Measurements from ENCODE around the gene ERC2.

The ERC2 gene

DNA sequence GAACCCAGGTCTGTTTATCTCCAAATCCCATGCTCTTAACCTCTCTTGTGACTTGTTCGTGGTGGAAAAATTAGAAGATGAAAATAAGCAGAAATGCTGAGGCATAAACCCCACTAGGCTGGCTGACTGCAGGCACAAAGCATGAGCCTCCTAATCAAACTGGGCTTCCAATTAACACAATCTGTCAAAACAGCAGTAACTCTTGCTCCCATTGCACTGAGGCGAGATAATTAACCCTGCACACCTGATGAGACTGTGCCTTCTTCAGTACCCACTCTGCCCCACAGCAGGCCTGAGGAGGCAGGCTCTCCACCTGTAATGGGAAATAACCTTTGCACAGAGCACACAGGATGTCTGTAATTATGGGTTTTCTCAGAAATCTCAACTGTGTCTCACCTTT is 696.8 kb downstream of the ERC2 start:
- Histone ChIP-seq H3K9ac (ENCODE audit: low read length) (no peak overlapping the region), H3K36me3 (ENCODE audit: insufficient read depth, low read length) (no peaks in the 10 kb centered on the region), H3K9me3 (ENCODE audit: low read length) (no peaks in the 10 kb centered on the region), H3K27ac (ENCODE audit: low read depth, low read length) (no peak overlapping the region), H3K27me3 (ENCODE audit: control insufficient read depth in 1 of 2, insufficient read depth in 2 of 2, low read length in 2 of 2) (no peaks in the 10 kb centered on the region), H3K4me1 (ENCODE audit: insufficient read depth, low read length) (no peaks in the 10 kb centered on the region), H3K4me3 (ENCODE audit: low read depth in 1 of 2, low read length in 2 of 2) (no peak overlapping the region)

DNA sequence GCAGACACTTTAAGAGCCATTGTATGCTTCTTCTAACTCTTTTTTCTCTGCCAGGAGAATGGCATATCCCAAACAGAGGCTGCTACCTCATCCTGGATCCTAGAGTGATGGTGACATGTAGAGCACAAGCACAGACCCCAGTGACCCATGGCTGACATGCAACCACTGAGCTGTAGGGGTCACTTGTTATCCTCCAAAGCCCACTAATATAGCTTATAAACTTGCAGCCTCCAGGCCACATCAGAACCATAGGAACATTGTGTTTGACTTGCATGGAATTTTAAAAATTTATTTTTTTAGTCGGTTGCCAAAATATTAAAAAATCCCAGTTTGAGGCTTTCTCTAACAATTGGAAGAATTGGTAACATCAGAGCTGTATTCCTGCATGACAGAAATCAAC is 698.2 kb downstream of the ERC2 start:
- Histone ChIP-seq H3K36me3 (ENCODE audit: insufficient read depth, low read length) (no peaks in the 10 kb centered on the region), H3K27me3 (ENCODE audit: control insufficient read depth in 1 of 2, insufficient read depth in 2 of 2, low read length in 2 of 2) (no peaks in the 10 kb centered on the region), H3K27ac (ENCODE audit: low read depth, low read length) (no peak overlapping the region), H3K4me3 (ENCODE audit: low read depth in 1 of 2, low read length in 2 of 2) (no peak overlapping the region), H3K9ac (ENCODE audit: low read length) (no peak overlapping the region), H3K9me3 (ENCODE audit: low read length) (no peaks in the 10 kb centered on the region), H3K4me1 (ENCODE audit: insufficient read depth, low read length) (no peaks in the 10 kb centered on the region)

DNA sequence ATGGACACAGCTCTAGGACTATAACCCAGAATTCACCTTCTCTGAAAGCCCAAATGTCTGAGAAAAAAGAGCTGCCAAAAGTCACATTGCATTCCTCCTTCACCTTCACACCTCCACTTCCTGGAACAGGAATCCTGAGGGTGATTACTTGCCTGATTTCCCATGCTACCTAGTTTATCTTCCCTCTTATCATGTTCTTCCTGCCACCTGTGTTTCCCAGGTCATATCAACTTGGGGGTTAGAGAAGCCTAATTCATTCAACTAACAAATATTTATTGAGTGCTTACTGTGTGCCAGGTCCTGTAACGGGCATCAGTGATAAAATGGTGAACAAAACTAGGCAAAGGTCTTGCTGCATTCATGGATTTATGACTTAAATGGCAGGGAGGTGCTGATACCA is 701.5 kb downstream of the ERC2 start:
- Histone ChIP-seq H3K4me1 (ENCODE audit: insufficient read depth, low read length) (no peaks in the 10 kb centered on the region), H3K27ac (ENCODE audit: low read depth, low read length) (no peak overlapping the region), H3K27me3 (ENCODE audit: control insufficient read depth in 1 of 2, insufficient read depth in 2 of 2, low read length in 2 of 2) (no peaks in the 10 kb centered on the region), H3K9ac (ENCODE audit: low read length) (no peak overlapping the region), H3K4me3 (ENCODE audit: low read depth in 1 of 2, low read length in 2 of 2) (no peak overlapping the region), H3K9me3 (ENCODE audit: low read length) (no peaks in the 10 kb centered on the region), H3K36me3 (ENCODE audit: insufficient read depth, low read length) (no peaks in the 10 kb centered on the region)

DNA sequence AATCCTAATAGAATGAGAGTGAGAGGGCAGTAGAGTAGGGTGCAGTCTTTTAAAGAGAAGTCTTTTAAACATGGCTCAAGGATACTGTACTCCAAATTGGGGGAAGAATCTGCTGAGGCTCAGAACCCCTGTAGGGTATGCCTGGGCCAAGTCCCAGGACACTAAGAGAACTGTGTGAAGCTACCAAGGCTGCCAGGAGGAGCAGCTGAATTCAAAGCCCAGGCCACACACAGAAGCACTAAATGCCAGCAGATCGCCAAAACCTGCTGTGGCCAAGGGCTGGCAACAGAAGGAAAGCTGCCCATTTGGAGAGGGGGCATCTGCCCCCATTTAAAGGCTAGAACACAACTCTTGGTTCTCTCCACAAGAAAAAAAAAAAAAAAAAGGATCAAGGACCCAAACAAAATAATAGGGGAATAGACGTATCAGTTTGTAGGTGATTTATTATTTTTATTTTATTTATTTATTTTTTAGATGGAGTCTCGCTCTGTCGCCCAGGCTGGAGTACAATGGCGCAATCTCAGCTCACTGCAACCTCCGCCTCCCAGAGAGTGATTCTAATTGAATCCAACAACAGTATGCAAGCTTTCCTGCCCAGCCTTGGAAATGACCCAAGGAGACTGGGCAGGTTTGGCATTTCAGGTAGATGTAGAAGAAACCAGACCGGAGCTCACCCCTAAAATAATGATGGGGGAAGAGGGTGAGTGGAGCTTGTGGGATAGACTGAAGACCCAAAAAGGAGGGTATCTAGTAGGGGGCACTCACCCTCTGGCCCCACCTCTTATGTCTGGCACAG is 702.2 kb downstream of the ERC2 start:
- no peak overlapping the region for H3K9ac ChIP-seq (ENCODE audit: low read length)
- no peaks in the 10 kb centered on the region for H3K36me3 ChIP-seq (ENCODE audit: insufficient read depth, low read length)
- H3K4me1 ChIP-seq (ENCODE audit: insufficient read depth, low read length): no peaks in the 10 kb centered on the region
- H3K9me3 ChIP-seq (ENCODE audit: low read length): no peaks in the 10 kb centered on the region
- no peaks in the 10 kb centered on the region for H3K27me3 ChIP-seq (ENCODE audit: control insufficient read depth in 1 of 2, insufficient read depth in 2 of 2, low read length in 2 of 2)
- no peak overlapping the region for H3K27ac ChIP-seq (ENCODE audit: low read depth, low read length)
- H3K4me3 ChIP-seq (ENCODE audit: low read depth in 1 of 2, low read length in 2 of 2): no peak overlapping the region

GRCh38 chr3:55765398-55765797 is 702.9 kb downstream of the ERC2 start:
- Histone ChIP-seq H3K9ac (ENCODE audit: low read length) (no peak overlapping the region), H3K36me3 (ENCODE audit: insufficient read depth, low read length) (no peaks in the 10 kb centered on the region), H3K4me3 (ENCODE audit: low read depth in 1 of 2, low read length in 2 of 2) (no peak overlapping the region), H3K9me3 (ENCODE audit: low read length) (no peaks in the 10 kb centered on the region), H3K27ac (ENCODE audit: low read depth, low read length) (no peak overlapping the region), H3K4me1 (ENCODE audit: insufficient read depth, low read length) (no peaks in the 10 kb centered on the region), H3K27me3 (ENCODE audit: control insufficient read depth in 1 of 2, insufficient read depth in 2 of 2, low read length in 2 of 2) (no peaks in the 10 kb centered on the region)

DNA sequence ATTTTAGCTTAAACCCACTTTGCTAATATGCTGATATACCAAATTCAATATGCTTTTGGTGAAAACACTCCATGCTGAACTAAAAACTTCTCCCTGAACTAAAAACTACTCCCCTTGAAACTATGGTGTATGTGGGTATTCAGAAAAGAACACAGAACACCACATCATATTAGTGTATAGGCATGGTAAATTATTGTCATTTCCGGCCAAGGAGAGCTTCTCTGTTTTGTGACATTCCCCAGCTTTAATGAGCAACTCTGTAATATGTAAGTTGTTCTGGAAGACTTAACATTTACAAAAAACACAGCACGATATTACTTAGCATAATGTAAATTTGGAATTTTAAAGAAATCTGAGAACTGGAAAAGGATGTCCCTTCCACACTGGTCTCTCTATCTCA is 711.3 kb downstream of the ERC2 start:
- Histone ChIP-seq H3K4me3 (ENCODE audit: low read depth in 1 of 2, low read length in 2 of 2) (no peak overlapping the region), H3K27me3 (ENCODE audit: control insufficient read depth in 1 of 2, insufficient read depth in 2 of 2, low read length in 2 of 2) (no peaks in the 10 kb centered on the region), H3K4me1 (ENCODE audit: insufficient read depth, low read length) (no peaks in the 10 kb centered on the region), H3K9ac (ENCODE audit: low read length) (no peak overlapping the region), H3K9me3 (ENCODE audit: low read length) (no peaks in the 10 kb centered on the region), H3K27ac (ENCODE audit: low read depth, low read length) (no peak overlapping the region), H3K36me3 (ENCODE audit: insufficient read depth, low read length) (no peaks in the 10 kb centered on the region)

DNA sequence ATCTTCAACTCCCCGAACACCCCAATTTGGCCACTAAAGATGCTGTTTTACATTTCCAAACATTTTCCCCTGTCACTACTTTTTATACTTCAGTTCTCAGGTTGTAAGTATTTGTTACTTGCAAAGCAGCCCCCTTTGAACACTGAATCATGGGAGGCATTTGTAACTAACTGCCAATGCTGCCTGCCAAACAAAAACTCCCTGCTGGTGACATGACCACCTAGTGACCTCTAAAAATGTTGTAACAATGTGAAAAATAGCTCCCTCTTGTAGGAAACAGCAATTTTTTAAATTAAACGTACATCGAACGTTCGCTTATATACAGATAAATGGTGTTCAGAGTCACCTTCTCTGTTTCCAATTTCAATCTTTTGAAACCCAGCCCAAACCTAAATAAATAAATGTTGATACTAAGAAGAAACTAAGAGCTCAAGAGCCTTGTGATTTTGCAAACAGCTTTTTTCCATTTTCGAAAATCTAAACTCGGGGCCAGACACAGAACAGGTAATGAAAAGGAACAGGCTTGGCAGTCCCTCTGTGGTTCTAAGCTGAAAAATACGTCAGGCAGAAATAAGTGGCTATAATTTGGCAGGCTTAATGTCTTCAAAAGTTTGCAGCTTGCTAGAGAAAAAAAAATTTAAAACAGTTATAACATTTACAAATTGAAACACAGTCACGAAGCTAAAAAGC is 712.6 kb downstream of the ERC2 start:
- Histone ChIP-seq H3K9me3 (ENCODE audit: low read length) (no peaks in the 10 kb centered on the region), H3K9ac (ENCODE audit: low read length) (no peak overlapping the region), H3K36me3 (ENCODE audit: insufficient read depth, low read length) (no peaks in the 10 kb centered on the region), H3K4me1 (ENCODE audit: insufficient read depth, low read length) (no peaks in the 10 kb centered on the region), H3K27me3 (ENCODE audit: control insufficient read depth in 1 of 2, insufficient read depth in 2 of 2, low read length in 2 of 2) (no peaks in the 10 kb centered on the region), H3K4me3 (ENCODE audit: low read depth in 1 of 2, low read length in 2 of 2) (no peak overlapping the region), H3K27ac (ENCODE audit: low read depth, low read length) (no peak overlapping the region)

DNA sequence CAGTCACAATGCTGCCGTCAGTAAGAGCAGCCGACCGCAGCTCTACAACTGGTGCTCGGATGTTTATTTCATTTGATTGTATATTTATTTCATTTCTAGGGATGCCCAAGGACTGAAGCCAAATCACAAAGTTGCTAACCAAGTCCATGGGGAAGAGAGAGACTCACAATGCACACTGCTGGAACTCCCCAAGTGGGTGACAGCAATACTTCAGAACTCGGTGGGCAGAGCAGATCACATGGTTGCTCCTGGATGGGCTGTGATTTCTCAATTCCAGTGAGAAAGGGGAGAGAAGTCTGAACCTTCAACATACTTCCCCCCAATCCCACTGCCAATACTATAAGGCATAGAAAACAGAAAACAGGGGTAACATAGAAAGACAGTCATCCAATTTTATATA is 715.4 kb downstream of the ERC2 start:
- Histone ChIP-seq H3K9ac (ENCODE audit: low read length) (no peak overlapping the region), H3K36me3 (ENCODE audit: insufficient read depth, low read length) (no peaks in the 10 kb centered on the region), H3K27ac (ENCODE audit: low read depth, low read length) (no peak overlapping the region), H3K4me3 (ENCODE audit: low read depth in 1 of 2, low read length in 2 of 2) (no peak overlapping the region), H3K27me3 (ENCODE audit: control insufficient read depth in 1 of 2, insufficient read depth in 2 of 2, low read length in 2 of 2) (no peaks in the 10 kb centered on the region), H3K4me1 (ENCODE audit: insufficient read depth, low read length) (no peaks in the 10 kb centered on the region), H3K9me3 (ENCODE audit: low read length) (no peaks in the 10 kb centered on the region)

GRCh38 chr3:55751730-55752129 is 716.5 kb downstream of the ERC2 start:
- Histone ChIP-seq H3K4me1 (ENCODE audit: insufficient read depth, low read length) (no peaks in the 10 kb centered on the region), H3K4me3 (ENCODE audit: low read depth in 1 of 2, low read length in 2 of 2) (no peak overlapping the region), H3K27me3 (ENCODE audit: control insufficient read depth in 1 of 2, insufficient read depth in 2 of 2, low read length in 2 of 2) (no peaks in the 10 kb centered on the region), H3K36me3 (ENCODE audit: insufficient read depth, low read length) (no peaks in the 10 kb centered on the region), H3K27ac (ENCODE audit: low read depth, low read length) (no peak overlapping the region), H3K9ac (ENCODE audit: low read length) (no peak overlapping the region), H3K9me3 (ENCODE audit: low read length) (no peaks in the 10 kb centered on the region)

DNA sequence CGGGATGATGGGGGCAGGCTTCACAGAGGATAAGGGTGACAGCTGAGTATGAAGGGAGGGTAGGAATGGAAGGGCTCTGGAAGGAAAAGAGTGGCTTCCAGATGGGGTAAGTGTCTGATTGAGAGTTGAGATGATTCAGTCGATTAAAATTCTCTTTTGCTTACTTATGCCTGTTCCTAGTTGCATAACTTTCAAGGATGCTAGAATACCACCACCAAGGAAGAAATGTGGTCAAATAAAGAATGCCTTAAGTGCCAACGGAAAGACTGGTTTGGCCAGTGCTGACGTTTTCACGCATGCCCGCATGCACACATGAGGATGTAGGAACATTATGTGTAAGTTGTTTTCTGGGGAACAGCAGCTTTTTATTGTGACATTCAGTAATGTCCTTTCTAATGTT is 717.7 kb downstream of the ERC2 start:
- Histone ChIP-seq H3K36me3 (ENCODE audit: insufficient read depth, low read length) (no peaks in the 10 kb centered on the region), H3K9ac (ENCODE audit: low read length) (no peak overlapping the region), H3K27me3 (ENCODE audit: control insufficient read depth in 1 of 2, insufficient read depth in 2 of 2, low read length in 2 of 2) (no peaks in the 10 kb centered on the region), H3K27ac (ENCODE audit: low read depth, low read length) (no peak overlapping the region), H3K4me1 (ENCODE audit: insufficient read depth, low read length) (no peaks in the 10 kb centered on the region), H3K9me3 (ENCODE audit: low read length) (no peaks in the 10 kb centered on the region), H3K4me3 (ENCODE audit: low read depth in 1 of 2, low read length in 2 of 2) (no peak overlapping the region)

GRCh38 chr3:55749036-55749435 is 719.2 kb downstream of the ERC2 start:
- H3K36me3 ChIP-seq (ENCODE audit: insufficient read depth, low read length): no peaks in the 10 kb centered on the region
- no peak overlapping the region for H3K4me3 ChIP-seq (ENCODE audit: low read depth in 1 of 2, low read length in 2 of 2)
- H3K4me1 ChIP-seq (ENCODE audit: insufficient read depth, low read length): no peaks in the 10 kb centered on the region
- no peak overlapping the region for H3K9ac ChIP-seq (ENCODE audit: low read length)
- no peaks in the 10 kb centered on the region for H3K9me3 ChIP-seq (ENCODE audit: low read length)
- H3K27me3 ChIP-seq (ENCODE audit: control insufficient read depth in 1 of 2, insufficient read depth in 2 of 2, low read length in 2 of 2): no peaks in the 10 kb centered on the region
- H3K27ac ChIP-seq (ENCODE audit: low read depth, low read length): no peak overlapping the region

Measured in muscle layer of colon (tissue), 2 donors.